Psoas muscle (tissue), 8 donors: ENCODE data around the gene PRAC1. TPM values are rescaled to one million over a fixed set of nuclear protein-coding genes. Genes with fewer than 3 reads are reported as not detected.
"Not testable (repeated sequence)": the region's sequence is repeated elsewhere in the genome, so short reads cannot be mapped to it uniquely, and the experiment has no call there.

ENCODE experiments used
- ATAC-seq, 4 donors: fragments of 200-7000 bp; cut with Tn5 transposase; one replicate each; pipeline ENCODE4 v1.9.1; 2020; ENCODE audit warnings: moderate library complexity in 3 of 4, mild to moderate bottlenecking in 2 of 4
- DNase-seq, 2 donors: peaks; one replicate each; pipeline ENCODE4 v3.0.0-alpha.2; 2020
- H3K27ac ChIP-seq: fragments of 200-600 bp; one replicate; pipeline ENCODE4 v1.8.0; 2022
- H3K27me3 ChIP-seq, 3 donors: fragments of 200-600 bp in 1 of 3; one replicate each; pipeline versions ENCODE4 v1.6.1 to v1.8.0; 2013 to 2022; ENCODE audit warnings: low read length in 2 of 3, mild to moderate bottlenecking in 2 of 3, moderate library complexity in 1 of 3; ENCODE audit not compliant: insufficient read depth in 3 of 3
- H3K36me3 ChIP-seq, 2 donors: fragments of 200-600 bp in 1 of 2; one replicate each; pipeline versions ENCODE4 v1.6.1 to v1.8.0; 2013 to 2022; ENCODE audit warnings: low read depth in 1 of 2, mild to moderate bottlenecking in 1 of 2, moderate library complexity in 1 of 2; ENCODE audit not compliant: insufficient read depth in 1 of 2
- H3K4me1 ChIP-seq: fragments of 200-600 bp; one replicate; pipeline ENCODE4 v1.8.0; 2022
- H3K4me3 ChIP-seq: fragments of 200-600 bp; one replicate; pipeline ENCODE4 v1.8.0; 2022; ENCODE audit warnings: mild to moderate bottlenecking
- H3K9me3 ChIP-seq: fragments of 200-600 bp; one replicate; pipeline ENCODE4 v1.8.0; 2022
- CTCF ChIP-seq: fragments of 200-600 bp; IDR thresholded peaks from one replicate; pipeline ENCODE4 v1.8.0; 2022; ENCODE audit warnings: antibody characterized with exemption
- WGBS, 3 donors: extraction: QIAGEN DNeasy Blood & Tissue Kit; methylation state at CpG; one replicate each; pipeline versions ENCODE4 v1.1.6 to v1.1.7; 2013; 5-methylcytosine and 5-hydroxymethylcytosine counted together
- intact Hi-C, 2 donors: fragments of 100-400 bp; cut with DNase I; formaldehyde crosslinking; loops; one replicate each; pipeline versions ENCODE4 v1.11.0 to v1.14.2; 2022
- polyA plus RNA-seq, 3 donors: library from polyadenylated mRNA; stranded (reverse); fragments of 200-250 nt; gene quantifications; one replicate each; pipeline ENCODE4 v1.2.3, GENCODE V29; 2013
- total RNA-seq, 4 donors: library from RNA; stranded (reverse); fragmentation: NEBNext Ultra II Directional in 2 of 4; extraction: Animal tissue kit (Norgen Biotek cat#: 25700) in 2 of 4; gene quantifications; one replicate each; pipeline versions ENCODE4 v1.2.1 to v1.2.4, GENCODE V29; 2021 to 2023
- donor health status: healthy with polysubstance abuse.
- donor health status: DM: no; HTN: no; CAD: no; lungs with moderate emphysema.
- donor health status: Bipolar disorder and iron deficiency.
- donor health status: healthy.
- donor health status: DM: yes; HTN: yes; CAD: no.
- donor health status: DM: no; HTN: no; CAD: no.
- donor health status: DM: no; HTN: no; CAD: no.
- donor health status: DM: yes; HTN: yes; CAD: no.

Gene PRAC1
- total and polyA plus RNA-seq, 7 donors: not detected

DNA sequence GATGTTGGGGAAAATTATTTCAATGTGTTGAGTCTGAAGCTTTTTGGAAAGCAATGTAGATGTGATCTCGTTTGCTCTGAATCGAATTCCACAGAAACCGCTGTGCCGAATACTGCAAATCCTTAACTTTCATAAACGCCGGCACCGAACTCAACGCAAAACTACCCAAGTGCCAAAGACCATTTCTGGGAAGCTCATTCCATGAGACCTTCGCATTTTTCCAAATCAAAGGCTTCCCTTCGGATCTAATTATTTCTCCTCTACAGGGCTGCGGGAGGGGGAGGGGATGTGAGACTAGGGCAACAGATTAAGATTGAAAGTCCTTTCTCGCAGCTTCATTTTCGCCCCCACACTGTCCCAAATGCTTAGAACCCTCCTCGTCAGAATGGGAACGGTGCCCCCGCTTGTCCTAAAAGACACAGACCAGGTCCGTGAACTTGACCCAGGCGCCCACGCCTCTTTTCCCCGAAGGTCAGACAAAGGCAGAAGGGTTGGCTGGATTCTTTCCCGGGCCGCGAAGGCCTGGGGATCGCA is 4.0 kb downstream of the PRAC1 start:
- no peak overlapping the region for H3K4me3 ChIP-seq
- H3K27me3 ChIP-seq: peaks cover 11 to 99% (median 46%) of the 10 kb centered on the region in 3 donors
- no peaks in the 10 kb centered on the region for H3K36me3 ChIP-seq
- peaks cover 3% of the 10 kb centered on the region for H3K4me1 ChIP-seq
- H3K27ac ChIP-seq: no peak overlapping the region
- intact Hi-C loops: no loop called here
- H3K9me3 ChIP-seq: no peaks in the 10 kb centered on the region
- DNase-seq (no peak), ATAC-seq (no peak)
- TF ChIP-seq CTCF: no peak
- 14 to 20% (median 19%) methylated on average over 24 of the region's 24 CpGs for WGBS, 3 donors

DNA sequence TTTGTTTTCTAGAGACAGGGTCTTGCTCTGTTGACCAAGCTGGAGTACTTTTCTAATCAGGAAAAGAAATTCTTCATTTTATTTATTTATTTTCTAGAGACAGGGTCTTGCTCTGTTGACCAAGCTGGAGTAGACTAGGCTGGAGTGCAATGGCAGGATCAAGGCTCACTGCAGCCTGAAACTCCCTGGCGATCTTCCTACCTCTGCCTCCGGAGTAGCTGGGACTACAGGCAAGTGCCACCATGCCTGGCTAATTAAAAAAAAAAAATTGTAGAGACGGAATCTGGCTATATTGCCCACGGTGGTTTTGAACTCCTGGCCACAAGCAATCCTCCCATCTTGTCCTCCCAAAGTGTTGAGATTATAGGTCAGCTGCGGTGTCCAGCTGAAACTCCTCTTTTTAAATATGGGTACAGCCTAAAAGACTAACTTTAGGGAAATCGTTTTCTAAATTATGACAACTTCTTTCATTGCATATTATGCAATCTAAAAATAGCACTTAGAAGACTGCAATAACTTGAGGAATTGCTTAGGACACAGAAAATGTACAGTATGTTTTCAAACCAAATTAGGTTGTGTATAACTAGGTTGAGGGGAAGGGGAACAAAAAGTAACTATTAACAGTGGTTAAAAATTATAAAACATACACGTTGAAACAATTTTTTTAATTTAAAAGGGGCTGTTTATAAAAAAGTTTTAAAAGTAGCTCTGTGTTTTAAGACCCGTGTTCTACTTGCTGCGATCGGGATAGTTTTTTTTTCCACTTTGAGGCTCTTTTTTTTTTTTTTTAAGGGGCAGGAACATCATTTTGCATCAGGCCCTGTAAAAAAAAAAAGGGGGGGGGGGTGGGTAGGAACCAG is 4.7 kb downstream of the PRAC1 start:
- Histone ChIP-seq H3K27me3 (peaks cover 11 to 99% (median 44%) of the 10 kb centered on the region in 3 donors), H3K27ac (no peak overlapping the region), H3K4me1 (peaks cover 3% of the 10 kb centered on the region), H3K4me3 (no peak overlapping the region), H3K36me3 (no peaks in the 10 kb centered on the region), H3K9me3 (no peaks in the 10 kb centered on the region)
- ATAC-seq (no peak), DNase-seq (no peak)
- no peak for TF ChIP-seq CTCF
- intact Hi-C loops: no loop called here
- WGBS, 3 donors: 11 to 16% (median 13%) methylated on average over 10 of the region's 10 CpGs

GRCh38 chr17:48716549-48716948 is 5.8 kb downstream of the PRAC1 start:
- peaks cover 11 to 99% (median 42%) of the 10 kb centered on the region in 3 donors for H3K27me3 ChIP-seq
- H3K27ac ChIP-seq, intact Hi-C loops, H3K36me3 ChIP-seq, H3K4me1 ChIP-seq, ATAC-seq, H3K4me3 ChIP-seq, H3K9me3 ChIP-seq, DNase-seq: not testable (repeated sequence)
- WGBS, 3 donors: 59 to 65% (median 63%) methylated on average over 3 of the region's 3 CpGs

- TF ChIP-seq CTCF: no peak
- ATAC-seq (no peak), DNase-seq (no peak)
- H3K27me3 ChIP-seq: peaks cover 11 to 99% (median 43%) of the 10 kb centered on the region in 3 donors
- H3K9me3 ChIP-seq: no peaks in the 10 kb centered on the region
- H3K4me3 ChIP-seq: no peak overlapping the region
- no peaks in the 10 kb centered on the region for H3K36me3 ChIP-seq
- intact Hi-C loops: no loop called here
- 26 to 31% (median 27%) methylated on average over 5 of the region's 5 CpGs for WGBS, 3 donors
- peaks cover 3% of the 10 kb centered on the region for H3K4me1 ChIP-seq
- H3K27ac ChIP-seq: no peak overlapping the region
These were observed 6.6 kb downstream of the PRAC1 start for GRCh38 chr17:48715496-48716399.

DNA sequence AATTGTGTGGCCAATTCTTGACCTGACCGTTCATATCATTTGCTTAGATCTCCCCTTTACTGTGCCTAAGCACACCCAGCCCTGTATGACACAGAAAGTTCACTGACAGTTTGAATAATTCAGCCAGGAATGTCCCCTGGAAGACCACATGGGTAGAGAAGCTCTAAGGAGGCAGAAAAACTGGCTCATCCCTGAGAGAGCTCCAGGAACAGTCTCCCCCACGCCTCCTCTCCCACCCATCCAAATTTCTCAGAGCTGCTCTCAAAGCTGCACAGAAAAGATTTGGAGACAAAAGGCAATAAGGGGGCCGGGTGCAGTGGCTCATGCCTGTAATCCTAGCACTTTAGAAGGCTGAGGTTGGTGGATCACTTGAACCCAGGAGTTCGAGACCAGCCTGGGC is 11.2 kb downstream of the PRAC1 start:
- H3K27me3 ChIP-seq: peaks cover 3 to 96% (median 19%) of the 10 kb centered on the region in 3 donors

More for the DNA sequence above, 11.2 kb downstream of the PRAC1 start:
- Histone ChIP-seq H3K27ac (no peak overlapping the region), H3K4me3 (no peak overlapping the region), H3K36me3 (no peaks in the 10 kb centered on the region), H3K4me1 (no peaks in the 10 kb centered on the region), H3K9me3 (no peaks in the 10 kb centered on the region)
- 47 to 56% (median 52%) methylated on average over 4 of the region's 4 CpGs for WGBS, 3 donors
- intact Hi-C loops: no loop called here
- TF ChIP-seq CTCF: no peak
- DNase-seq (no peak), ATAC-seq (no peak)
